Bone marrow (tissue), 2 donors: ENCODE data around the gene PDCD11.
"Not testable (repeated sequence)": the region's sequence is repeated elsewhere in the genome, so short reads cannot be mapped to it uniquely, and the experiment has no call there.

Experiments
- DNase-seq, 2 donors: peaks; one replicate each; lab custom pipeline; 2025; lab: John Stamatoyannopoulos, UW

Gene PDCD11

DNA sequence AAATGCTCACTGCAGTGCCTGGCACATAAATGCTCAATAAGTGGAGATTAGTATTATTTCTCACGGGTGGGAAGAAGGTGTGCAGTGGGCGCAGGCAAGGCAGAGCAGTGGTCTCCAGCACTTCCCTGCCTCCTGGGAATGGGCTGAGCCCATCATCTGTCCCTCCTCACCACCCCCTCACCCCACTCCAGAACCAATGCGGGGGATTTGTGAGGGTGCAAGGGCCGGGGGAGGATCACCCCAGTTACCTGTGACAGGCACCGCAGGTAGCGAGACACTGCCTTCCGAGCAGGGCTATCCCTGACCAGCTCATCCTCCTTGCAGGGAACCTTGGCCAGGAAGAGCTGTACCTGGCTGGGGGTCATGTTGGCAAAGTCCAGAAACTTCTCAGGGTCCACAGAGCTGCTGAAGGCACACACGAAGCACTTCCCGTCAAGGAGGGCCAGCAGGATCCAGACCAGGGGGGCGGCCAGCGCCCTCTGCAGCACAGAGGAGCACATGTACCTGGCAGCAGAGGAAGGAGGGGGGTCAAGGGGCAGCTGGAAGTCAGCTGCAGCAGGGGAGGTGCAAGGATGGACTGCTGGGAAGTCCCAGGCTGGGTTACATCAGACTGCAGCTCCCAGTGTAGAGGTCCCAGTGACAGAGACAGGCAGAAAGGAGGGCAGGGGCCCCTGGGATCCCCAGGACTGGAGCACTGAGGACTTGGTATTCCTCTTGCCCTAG, 79.8 kb downstream of the PDCD11 start:
- DNase-seq = no peak

DNA sequence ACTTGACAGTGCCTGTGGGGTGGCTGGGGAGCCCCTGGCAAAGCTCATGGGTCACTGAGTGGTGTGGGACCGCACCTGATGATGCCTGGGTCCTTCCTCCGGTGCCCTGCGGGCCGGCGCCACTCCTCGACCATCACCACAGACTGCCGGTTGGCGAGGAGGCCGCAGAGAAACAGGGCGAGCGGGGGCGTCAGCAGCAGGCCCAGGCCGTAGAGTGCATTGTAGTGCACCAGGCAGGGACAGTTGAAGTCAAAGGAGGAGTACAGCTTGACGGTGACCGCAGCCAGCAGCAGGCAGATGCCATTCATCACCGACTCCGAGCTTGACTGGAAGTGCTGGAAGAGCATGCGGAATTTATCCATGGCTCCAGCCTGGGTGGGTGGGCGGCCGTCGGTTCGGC, 82.2 kb downstream of the PDCD11 start:
- DNase-seq = no peak

DNA sequence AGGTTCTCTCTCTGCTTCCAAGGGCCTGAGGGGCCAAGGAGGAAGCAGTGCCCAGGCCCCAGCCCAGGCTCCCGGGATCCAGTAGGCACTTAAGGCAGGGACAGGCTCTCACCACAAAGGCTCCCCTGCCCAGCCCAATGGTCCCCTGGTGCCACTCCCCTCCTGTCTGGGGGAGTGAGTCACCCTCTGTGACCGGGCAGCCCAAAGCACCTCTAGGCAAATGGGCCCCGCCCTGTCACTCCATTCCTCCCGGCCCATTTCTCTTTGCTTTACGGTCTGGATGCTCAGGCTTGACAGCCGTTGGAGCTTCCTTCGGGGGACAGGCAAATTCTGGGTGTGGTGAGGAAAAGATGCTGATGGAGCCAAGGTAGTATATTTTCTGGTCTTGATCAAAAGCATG, 82.7 kb downstream of the PDCD11 start, which contains the start of gene CALHM3:
Gene CALHM3 (minus strand): TSS at position 106 of the 400 bp plus-strand sequence. CDS start 208 bp downstream, outside the sequence.
- DNase-seq = no peak

- DNase-seq = no peak
Measured at GRCh38 chr10:103480521-103480920, 84.1 kb downstream of the PDCD11 start.

- peak in 1 of 2 donors; percentile 90 for DNase-seq
Measured at GRCh38 chr10:103481974-103482531, 85.6 kb downstream of the PDCD11 start.

GRCh38 chr10:103486635-103487409, 90.4 kb downstream of the PDCD11 start:
- not testable (repeated sequence) for DNase-seq

DNA sequence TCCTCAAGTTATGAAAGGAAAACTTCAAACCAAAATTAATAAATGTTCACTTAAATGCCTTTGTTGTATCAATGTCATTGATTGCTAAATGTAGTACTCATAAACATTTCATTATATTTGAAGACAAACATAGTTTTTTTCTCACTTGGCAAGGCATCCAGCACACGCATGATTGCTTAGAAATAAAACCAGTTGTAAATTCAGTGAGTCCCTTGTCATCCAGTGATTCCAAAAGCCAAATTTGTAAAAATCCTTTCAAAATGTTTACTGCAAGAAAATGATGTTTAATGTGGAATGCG, 90.9 kb downstream of the PDCD11 start:
- no peak for DNase-seq

GRCh38 chr10:103490986-103491314, 94.5 kb downstream of the PDCD11 start:
- DNase-seq = no peak

- no peak for DNase-seq
Measured at GRCh38 chr10:103491729-103492364, 95.4 kb downstream of the PDCD11 start.

DNA sequence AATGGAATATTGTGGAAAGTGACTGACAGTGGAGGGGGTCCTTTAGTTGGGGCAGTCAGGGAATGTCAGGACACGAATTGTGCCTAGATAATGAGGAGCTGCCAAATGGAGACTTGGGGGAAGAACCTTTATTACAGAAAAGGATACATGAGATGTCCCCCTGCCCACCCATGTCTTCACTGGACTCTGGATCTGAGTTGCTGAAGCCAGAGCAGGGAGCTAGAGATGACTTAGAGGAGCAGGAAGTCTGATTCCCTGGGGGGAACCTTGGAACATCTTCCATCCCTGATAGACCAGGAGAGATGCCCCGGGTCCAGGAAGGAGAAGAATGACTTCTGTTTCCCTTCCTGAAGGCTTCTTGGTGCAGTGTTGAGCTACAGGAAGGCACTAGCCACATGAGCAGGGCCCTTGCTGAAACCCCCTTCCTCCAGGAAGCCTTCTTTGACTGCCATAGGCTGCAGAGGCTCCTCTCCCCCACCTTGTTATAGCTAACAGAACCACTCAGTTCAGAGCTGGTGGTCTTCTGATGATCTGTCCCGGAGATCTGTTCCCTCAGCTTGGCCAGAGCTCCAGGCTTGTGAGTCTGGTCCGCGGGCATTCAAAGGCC, 96.3 kb downstream of the PDCD11 start:
- DNase-seq = no peak

GRCh38 chr10:103493362-103493915, 97.0 kb downstream of the PDCD11 start, which contains the start of gene NEURL1:
TSS of gene NEURL1 (plus strand) at chr10:103493705. CDS start at chr10:103494388, 683 bp downstream.
- no peak for DNase-seq

DNA sequence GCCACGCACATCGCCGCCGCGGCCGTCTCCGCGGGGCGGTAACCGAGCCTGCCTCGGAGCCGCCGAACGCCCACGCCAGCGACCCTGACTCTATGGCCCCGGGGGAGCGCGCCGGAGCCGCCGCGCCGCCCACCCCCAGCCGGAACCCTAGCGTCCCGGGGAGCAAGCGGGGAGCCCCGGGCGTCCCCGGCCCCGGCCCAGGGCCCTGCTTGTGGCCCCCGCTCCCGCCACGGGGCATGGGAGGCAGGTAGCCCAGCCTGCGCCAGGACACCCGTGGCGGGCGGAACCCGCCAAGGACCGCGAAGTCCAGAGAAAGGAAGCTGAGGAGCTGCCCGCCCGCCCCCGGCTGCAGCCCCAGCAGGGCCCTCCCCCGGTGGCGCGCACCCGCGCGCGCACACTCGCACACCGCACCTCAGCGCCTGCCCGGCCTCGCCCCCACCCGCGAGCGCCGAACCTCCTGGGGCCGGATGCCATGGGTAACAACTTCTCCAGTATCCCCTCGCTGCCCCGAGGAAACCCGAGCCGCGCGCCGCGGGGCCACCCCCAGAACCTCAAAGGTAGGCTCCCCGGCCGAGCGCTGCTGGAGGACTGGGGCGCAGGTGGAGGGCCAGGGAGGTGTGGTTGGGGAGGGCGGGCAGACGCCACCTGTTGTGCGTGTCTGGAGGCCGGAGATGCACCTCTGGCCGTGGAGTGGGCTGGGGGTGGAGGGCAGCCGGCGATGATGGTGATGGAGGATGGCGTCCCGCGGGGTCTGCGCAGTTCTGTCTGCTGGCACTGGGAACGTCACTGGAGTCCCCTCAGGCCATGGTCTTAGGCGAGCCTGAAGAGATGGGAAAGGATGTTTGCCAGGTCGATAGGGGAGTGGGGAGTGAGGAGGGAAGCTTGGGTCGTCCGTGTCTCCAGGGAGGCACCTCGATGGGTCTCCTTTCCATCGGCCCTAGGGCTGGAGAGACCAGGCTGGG, 97.8 kb downstream of the PDCD11 start:
- DNase-seq = no peak

- DNase-seq = no peak
Measured at GRCh38 chr10:103495321-103495720, 98.9 kb downstream of the PDCD11 start.
